Mesenchymal stem cell (in vitro differentiated cells and primary cell): ENCODE measurements around the gene IGFBP6.
A peak's percentile ranks its signal among the peaks of the same experiment; 100 is the strongest.

Experiments
- DNase-seq: peaks from one replicate; pipeline ENCODE4 v3.0.0-alpha.2; 2013
- H2AFZ ChIP-seq: one replicate; pipeline ENCODE4 v1.6.1; 2013; ENCODE audit warnings: low read depth, mild to moderate bottlenecking, control low read depth, inconsistent platforms, low read length, moderate library complexity
- H2AK5ac ChIP-seq: 2 replicates; pipeline ENCODE4 v1.6.1; 2013; ENCODE audit warnings: low read length, moderate library complexity, mild to moderate bottlenecking, inconsistent platforms; ENCODE audit not compliant: severe bottlenecking
- H2BK120ac ChIP-seq: one replicate; pipeline ENCODE4 v1.6.1; 2013; ENCODE audit warnings: low read depth, mild to moderate bottlenecking, inconsistent platforms, low read length, moderate library complexity
- H2BK12ac ChIP-seq, 2 experiments: one replicate each; pipeline ENCODE4 v1.6.1; 2013; ENCODE audit warnings: inconsistent platforms in 2 of 2, low read length in 2 of 2, mild to moderate bottlenecking in 2 of 2, moderate library complexity in 2 of 2, control low read depth in 1 of 2
- H2BK15ac ChIP-seq: one replicate; pipeline ENCODE4 v1.6.1; 2013; ENCODE audit warnings: mild to moderate bottlenecking, low read depth, inconsistent platforms; ENCODE audit not compliant: poor library complexity, severe bottlenecking
- H2BK5ac ChIP-seq: 2 replicates; pipeline ENCODE4 v1.6.1; 2013; ENCODE audit warnings: low read depth, mild to moderate bottlenecking, low read length, control low read depth, inconsistent platforms; ENCODE audit not compliant: poor library complexity, severe bottlenecking
- H3K14ac ChIP-seq, 2 experiments: one replicate each; pipeline ENCODE4 v1.6.1; 2013; ENCODE audit warnings: inconsistent platforms in 2 of 2, low read length in 2 of 2, control low read depth in 1 of 2, mild to moderate bottlenecking in 1 of 2, moderate library complexity in 1 of 2
- H3K18ac ChIP-seq, 2 experiments: one replicate each; pipeline ENCODE4 v1.6.1; 2013; ENCODE audit warnings: inconsistent platforms in 2 of 2, low read length in 2 of 2, control low read depth in 1 of 2, low read depth in 1 of 2, mild to moderate bottlenecking in 1 of 2
- H3K23ac ChIP-seq, 2 experiments: one replicate each; pipeline ENCODE4 v1.6.1; 2013; ENCODE audit warnings: inconsistent platforms in 2 of 2, low read length in 2 of 2, mild to moderate bottlenecking in 2 of 2, moderate library complexity in 2 of 2, control low read depth in 1 of 2
- H3K27ac ChIP-seq: 2 replicates; pipeline ENCODE4 v1.5.1; 2013; ENCODE audit warnings: mild to moderate bottlenecking, moderate library complexity, low read length, control low read depth, inconsistent platforms; ENCODE audit not compliant: poor library complexity, severe bottlenecking
- H3K27me3 ChIP-seq, 2 experiments: 2 replicates each; pipeline versions ENCODE4 v1.6.1 to v1.7.0; 2013; ENCODE audit warnings: low read length in 2 of 2, mild to moderate bottlenecking in 2 of 2, moderate library complexity in 2 of 2, control low read depth in 1 of 2, inconsistent platforms in 1 of 2; ENCODE audit not compliant: control insufficient read depth in 1 of 2, insufficient read depth in 1 of 2
- H3K36me3 ChIP-seq, 2 experiments: 2 replicates each; pipeline versions ENCODE4 v1.6.1 to v1.7.0; 2013; ENCODE audit warnings: low read length in 2 of 2, control low read depth in 1 of 2, inconsistent platforms in 1 of 2, low read depth in 1 of 2, mild to moderate bottlenecking in 1 of 2; ENCODE audit not compliant: insufficient read depth in 2 of 2, control insufficient read depth in 1 of 2
- H3K4ac ChIP-seq, 2 experiments: one replicate each; pipeline ENCODE4 v1.6.1; 2013; ENCODE audit warnings: inconsistent platforms in 2 of 2, low read length in 2 of 2, mild to moderate bottlenecking in 2 of 2, moderate library complexity in 2 of 2, control low read depth in 1 of 2, low read depth in 1 of 2
- H3K4me1 ChIP-seq: 2 replicates; pipeline ENCODE4 v1.6.1; 2013; ENCODE audit warnings: low read depth, low read length, control low read depth; ENCODE audit not compliant: control insufficient read depth, insufficient read depth
- H3K4me2 ChIP-seq: 2 replicates; pipeline ENCODE4 v1.6.1; 2013; ENCODE audit warnings: low read length, mild to moderate bottlenecking, inconsistent platforms; ENCODE audit not compliant: poor library complexity, severe bottlenecking
- H3K4me3 ChIP-seq, 2 experiments: 2 replicates each; pipeline versions ENCODE4 v1.5.1 to v1.7.0; 2013; ENCODE audit warnings: low read length in 2 of 2, mild to moderate bottlenecking in 2 of 2, control low read depth in 1 of 2, low read depth in 1 of 2; ENCODE audit not compliant: insufficient read depth in 1 of 2
- H3K79me1 ChIP-seq: replicated peaks from 2 replicates; pipeline ENCODE4 v1.6.1; 2013; ENCODE audit warnings: mild to moderate bottlenecking, control low read depth, low read length, inconsistent platforms; ENCODE audit not compliant: poor library complexity, severe bottlenecking
- H3K9ac ChIP-seq: 2 replicates; pipeline ENCODE4 v1.7.0; 2013; ENCODE audit warnings: mild to moderate bottlenecking, low read length, moderate library complexity
- H3K9me3 ChIP-seq: 2 replicates; pipeline ENCODE4 v1.7.0; 2013; ENCODE audit warnings: mild to moderate bottlenecking, low read length; ENCODE audit not compliant: control insufficient read depth
- H4K8ac ChIP-seq: one replicate; pipeline ENCODE4 v1.6.1; 2013; ENCODE audit warnings: inconsistent platforms, mild to moderate bottlenecking, low read length, moderate library complexity
- H4K91ac ChIP-seq: one replicate; pipeline ENCODE4 v1.6.1; 2013; ENCODE audit warnings: mild to moderate bottlenecking, low read length, inconsistent platforms
- WGBS: methylation state at CpG from one replicate; pipeline ENCODE4 v1.1.7; 2013; ENCODE audit warnings: mixed read lengths; 5-methylcytosine and 5-hydroxymethylcytosine counted together

The IGFBP6 gene

GRCh38 chr12:53054112-53054878, 43.2 kb upstream of the IGFBP6 start:
- H3K9me3 ChIP-seq, result no peaks in the 10 kb centered on the region
- H3K4me1 ChIP-seq, result peaks cover 56% of the 10 kb centered on the region
- DNase-seq, result peak; percentile 89
- H2AK5ac ChIP-seq, result no peak overlapping the region
- peak overlapping the region; percentile 29 for H4K8ac ChIP-seq
- H4K91ac ChIP-seq, result peak overlapping the region; percentile 55
- no peak overlapping the region for H2AFZ ChIP-seq
- H2BK15ac ChIP-seq, result peak overlapping the region; percentile 68
- H2BK5ac ChIP-seq, result no peak overlapping the region
- WGBS, result 20% methylated on average over 45 of the region's 48 CpGs
- peaks cover 10% of the 10 kb centered on the region for H3K79me1 ChIP-seq
- H3K27me3 ChIP-seq, result no peaks in the 10 kb centered on the region
- peak overlapping the region; percentile 87 for H3K4me2 ChIP-seq
- peak overlapping the region in 1 of 2 experiments; percentile 76 for H2BK12ac ChIP-seq
- H2BK120ac ChIP-seq, result peak overlapping the region; percentile 45
- H3K14ac ChIP-seq, result peak overlapping the region in 1 of 2 experiments; percentile 35
- peak overlapping the region; percentile 58 to 77 for H3K4me3 ChIP-seq
- H3K27ac ChIP-seq, result no peak overlapping the region
- no peak overlapping the region for H3K23ac ChIP-seq
- H3K36me3 ChIP-seq, result peaks cover 37 to 58% of the 10 kb centered on the region in 2 experiments
- H3K9ac ChIP-seq, result peak overlapping the region; percentile 68
- peak overlapping the region in 1 of 2 experiments; percentile 32 for H3K4ac ChIP-seq
- peak overlapping the region; percentile 46 to 71 for H3K18ac ChIP-seq

GRCh38 chr12:53055471-53056266, 41.8 kb upstream of the IGFBP6 start:
- 97% methylated on average over 14 of the region's 15 CpGs for WGBS

GRCh38 chr12:53056296-53056695, 41.2 kb upstream of the IGFBP6 start:
- 92% methylated on average over 5 of the region's 5 CpGs for WGBS
- Histone ChIP-seq H3K9ac (no peak overlapping the region), H2AK5ac (no peak overlapping the region), H3K4ac (no peak overlapping the region), H3K18ac (no peak overlapping the region), H3K79me1 (peaks cover 10% of the 10 kb centered on the region), H3K4me2 (no peak overlapping the region), H2BK15ac (no peak overlapping the region), H2BK120ac (no peak overlapping the region), H3K27ac (no peak overlapping the region), H3K4me3 (no peak overlapping the region), H2AFZ (no peak overlapping the region), H4K91ac (no peak overlapping the region), H3K14ac (no peak overlapping the region), H3K9me3 (no peaks in the 10 kb centered on the region), H2BK5ac (no peak overlapping the region), H2BK12ac (no peak overlapping the region), H3K23ac (no peak overlapping the region), H3K4me1 (peaks cover 44% of the 10 kb centered on the region), H4K8ac (no peak overlapping the region), H3K36me3 (peaks cover 57 to 78% of the 10 kb centered on the region in 2 experiments), H3K27me3 (no peaks in the 10 kb centered on the region)
- no peak for DNase-seq

More at GRCh38 chr12:53055471-53056266, 41.8 kb upstream of the IGFBP6 start:
- H3K14ac ChIP-seq, result peak overlapping the region in 1 of 2 experiments; percentile 0
- H3K18ac ChIP-seq, result peak overlapping the region in 1 of 2 experiments; percentile 34
- no peak overlapping the region for H4K8ac ChIP-seq
- H3K4me3 ChIP-seq, result no peak overlapping the region
- no peak overlapping the region for H3K23ac ChIP-seq
- peaks cover 10% of the 10 kb centered on the region for H3K79me1 ChIP-seq
- H2BK5ac ChIP-seq, result no peak overlapping the region
- H3K4ac ChIP-seq, result no peak overlapping the region
- no peak overlapping the region for H4K91ac ChIP-seq
- no peak overlapping the region for H2AK5ac ChIP-seq
- peak overlapping the region; percentile 68 for H3K9ac ChIP-seq
- H3K27me3 ChIP-seq, result no peaks in the 10 kb centered on the region
- peaks cover 48% of the 10 kb centered on the region for H3K4me1 ChIP-seq
- no peak overlapping the region for H3K27ac ChIP-seq
- DNase-seq, result no peak
- no peak overlapping the region for H2BK15ac ChIP-seq
- no peaks in the 10 kb centered on the region for H3K9me3 ChIP-seq
- H3K36me3 ChIP-seq, result peaks cover 51 to 72% of the 10 kb centered on the region in 2 experiments
- no peak overlapping the region for H3K4me2 ChIP-seq
- no peak overlapping the region for H2BK120ac ChIP-seq
- no peak overlapping the region for H2BK12ac ChIP-seq
- H2AFZ ChIP-seq, result no peak overlapping the region

GRCh38 chr12:53056901-53057300, 40.6 kb upstream of the IGFBP6 start:
- no peak overlapping the region for H3K4me3 ChIP-seq
- H3K79me1 ChIP-seq, result peaks cover 8% of the 10 kb centered on the region
- 98% methylated on average over 7 of the region's 7 CpGs for WGBS
- H3K18ac ChIP-seq, result peak overlapping the region in 1 of 2 experiments; percentile 54
- no peak overlapping the region for H3K23ac ChIP-seq
- H3K27ac ChIP-seq, result no peak overlapping the region
- H2BK120ac ChIP-seq, result no peak overlapping the region
- H2BK12ac ChIP-seq, result peak overlapping the region in 1 of 2 experiments; percentile 30
- no peak overlapping the region for H2BK15ac ChIP-seq
- no peak overlapping the region for H4K91ac ChIP-seq
- no peak overlapping the region for H2AFZ ChIP-seq
- H3K4me2 ChIP-seq, result no peak overlapping the region
- no peak overlapping the region for H3K9ac ChIP-seq
- H3K4ac ChIP-seq, result no peak overlapping the region
- H3K14ac ChIP-seq, result no peak overlapping the region
- no peak for DNase-seq
- no peak overlapping the region for H4K8ac ChIP-seq
- H3K9me3 ChIP-seq, result no peaks in the 10 kb centered on the region
- peaks cover 60 to 79% of the 10 kb centered on the region in 2 experiments for H3K36me3 ChIP-seq
- H3K4me1 ChIP-seq, result peaks cover 44% of the 10 kb centered on the region
- no peak overlapping the region for H2AK5ac ChIP-seq
- H2BK5ac ChIP-seq, result no peak overlapping the region
- H3K27me3 ChIP-seq, result no peaks in the 10 kb centered on the region
